GM19324 (cell line): Measurements from ENCODE around the gene DHRS4L2.
"Not testable (repeated sequence)": the region's sequence is repeated elsewhere in the genome, so short reads cannot be mapped to it uniquely, and the experiment has no call there.

Experiments used
- ATAC-seq: cut with Tn5 transposase; IDR thresholded peaks from one replicate; pipeline ENCODE4 v1.9.1; 2021; ENCODE audit warnings: mild to moderate bottlenecking, moderate library complexity; ENCODE audit not compliant: unreplicated experiment, low FRiP score

DHRS4L2 gene

DNA sequence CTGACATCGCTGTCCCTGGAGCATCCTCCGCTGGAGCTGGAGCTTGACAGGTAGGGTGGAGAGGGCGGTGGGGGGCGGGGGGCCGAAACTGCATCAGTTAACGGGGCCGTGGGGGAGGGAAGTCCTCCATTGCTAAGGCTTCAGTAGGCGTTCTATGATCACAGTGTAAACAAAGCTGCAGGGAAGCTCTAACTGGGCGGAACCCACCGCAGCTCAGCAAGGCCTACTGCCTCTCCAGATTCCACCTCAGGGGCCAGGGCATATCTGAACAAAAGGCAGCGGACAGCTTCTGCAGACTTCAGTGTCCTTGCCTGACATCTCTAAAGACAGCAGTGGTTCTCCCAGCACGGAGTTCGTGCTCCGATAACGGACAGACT is 18.5 kb upstream of the DHRS4L2 start:
- ATAC-seq: not testable (repeated sequence)

DNA sequence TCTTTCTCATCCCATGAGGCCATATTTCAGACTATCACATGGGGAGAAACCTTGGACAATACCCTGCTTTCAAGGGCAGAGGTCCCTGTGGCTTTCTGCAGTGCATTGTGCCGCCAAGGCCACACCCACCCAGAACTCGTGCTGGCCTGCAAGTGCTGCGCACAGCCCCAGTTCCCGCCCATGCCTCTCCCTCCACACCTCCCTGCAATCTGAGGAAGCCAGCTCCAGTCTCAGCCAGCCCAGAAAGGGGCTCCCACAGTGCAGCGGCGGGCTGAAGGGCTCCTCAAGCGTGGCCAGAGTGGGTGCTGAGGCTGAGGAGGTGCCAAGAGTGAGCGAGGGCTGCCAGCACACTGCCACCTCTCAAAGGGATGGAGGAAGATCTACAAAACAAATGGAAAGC is 15.6 kb upstream of the DHRS4L2 start:
- ATAC-seq: not testable (repeated sequence)

DNA sequence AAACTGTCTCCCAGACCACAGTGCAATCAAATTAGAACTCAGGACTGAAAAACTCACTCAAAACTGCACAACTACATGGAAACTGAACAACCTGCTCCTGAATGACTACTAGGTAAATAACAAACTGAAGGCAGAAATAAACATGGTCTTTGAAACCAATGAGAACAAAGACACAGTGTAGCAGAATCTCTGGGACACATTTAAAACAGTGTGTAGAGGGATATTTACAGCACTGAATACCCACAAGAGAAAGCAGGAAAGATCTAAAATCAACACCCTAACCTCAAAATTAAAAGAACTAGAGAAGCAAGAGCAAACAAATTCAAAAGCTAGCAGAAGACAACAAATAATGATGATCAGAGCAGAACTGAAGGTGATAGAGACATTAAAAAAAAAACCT is 14.7 kb upstream of the DHRS4L2 start:
- ATAC-seq: not testable (repeated sequence)

DNA sequence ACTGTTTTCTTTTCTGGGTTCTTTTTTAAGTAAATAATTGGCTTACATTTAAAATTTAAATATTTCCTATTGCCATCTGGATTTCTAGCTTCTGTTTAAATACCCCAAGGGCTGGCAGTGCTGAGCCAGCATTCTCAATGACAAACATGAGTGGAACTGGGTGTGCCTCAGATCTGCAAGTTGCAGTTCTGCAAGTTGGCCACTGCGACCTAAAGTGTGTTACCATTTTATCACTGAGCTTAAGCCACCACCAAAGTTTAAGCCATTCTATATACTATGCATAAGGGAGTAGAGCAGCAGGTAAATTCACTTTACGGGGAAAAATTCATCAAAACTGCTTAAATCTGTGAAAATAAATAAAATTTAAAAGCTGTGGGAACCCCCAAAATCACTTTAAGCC is 11.5 kb upstream of the DHRS4L2 start:
- not testable (repeated sequence) for ATAC-seq

DNA sequence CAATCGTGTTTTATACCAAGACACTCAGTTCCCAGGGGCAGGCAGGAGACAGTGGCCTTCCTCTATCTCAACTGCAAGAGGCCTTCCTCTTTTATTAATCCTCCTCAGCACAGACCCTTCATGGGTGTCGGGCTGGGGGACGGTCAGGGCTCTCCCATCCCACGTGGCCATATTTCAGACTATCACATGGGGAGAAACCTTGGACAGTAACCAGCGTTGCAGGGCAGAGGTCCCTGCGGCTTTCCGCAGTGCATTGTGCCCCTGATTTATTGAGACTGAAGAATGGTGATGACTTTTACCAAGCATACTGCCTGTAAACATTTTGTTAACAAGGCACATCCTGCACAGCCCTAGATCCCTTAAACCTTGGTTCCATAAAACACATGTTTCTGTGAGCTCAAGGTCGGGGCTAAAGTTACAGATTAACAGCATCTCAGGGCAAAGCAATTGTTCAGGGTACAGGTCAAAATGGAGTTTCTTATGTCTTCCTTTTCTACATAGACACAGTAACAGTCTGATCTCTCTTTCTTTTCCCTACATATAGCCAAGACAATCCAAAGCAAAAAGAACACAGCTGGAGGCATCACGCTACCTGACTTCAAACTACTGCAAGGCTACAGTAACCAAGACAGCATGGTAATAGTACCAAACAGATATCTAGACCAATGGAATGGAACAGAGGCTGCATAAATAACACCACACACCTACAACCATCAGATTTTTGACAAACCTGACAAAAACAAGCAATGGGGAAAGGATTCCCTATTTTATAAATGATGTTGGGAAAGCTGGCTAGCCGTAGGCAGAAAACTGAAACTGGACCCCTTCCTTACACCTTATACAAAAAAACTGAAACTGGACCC is 6.5 kb upstream of the DHRS4L2 start:
- ATAC-seq: not testable (repeated sequence)

DNA sequence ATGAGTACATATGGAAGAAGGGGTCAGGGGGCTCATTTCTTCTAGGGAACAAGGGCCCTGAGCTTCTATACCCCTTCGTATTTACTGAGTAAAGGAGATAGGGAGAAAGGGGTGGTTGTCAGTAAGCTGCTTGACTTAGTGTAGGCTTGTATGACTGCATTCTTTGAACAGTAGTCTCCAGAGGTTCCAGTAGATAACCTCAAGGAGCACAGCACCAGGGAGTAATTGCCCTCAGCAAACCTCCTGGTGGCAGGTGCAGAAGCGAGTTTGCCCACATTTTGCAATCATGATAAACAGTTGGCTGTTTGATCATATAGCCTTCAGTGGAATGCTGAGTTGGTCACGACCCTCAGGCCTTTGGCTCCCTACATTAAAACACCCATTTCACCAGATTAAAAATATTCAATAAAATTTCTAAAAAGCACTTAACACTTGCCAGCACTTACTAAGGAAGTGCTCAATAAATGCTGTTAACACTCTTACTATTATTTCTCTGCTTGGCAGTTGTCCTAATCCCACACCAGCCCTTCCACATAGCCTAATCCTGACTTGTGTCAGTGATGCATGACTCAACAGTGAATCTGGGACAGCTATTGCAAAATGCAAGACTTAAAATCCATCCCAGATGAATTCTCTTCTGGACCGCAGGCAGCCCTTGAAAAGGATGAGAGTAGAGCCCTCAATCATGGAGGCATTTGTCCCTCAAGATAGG is 3.7 kb upstream of the DHRS4L2 start:
- no peak for ATAC-seq

DNA sequence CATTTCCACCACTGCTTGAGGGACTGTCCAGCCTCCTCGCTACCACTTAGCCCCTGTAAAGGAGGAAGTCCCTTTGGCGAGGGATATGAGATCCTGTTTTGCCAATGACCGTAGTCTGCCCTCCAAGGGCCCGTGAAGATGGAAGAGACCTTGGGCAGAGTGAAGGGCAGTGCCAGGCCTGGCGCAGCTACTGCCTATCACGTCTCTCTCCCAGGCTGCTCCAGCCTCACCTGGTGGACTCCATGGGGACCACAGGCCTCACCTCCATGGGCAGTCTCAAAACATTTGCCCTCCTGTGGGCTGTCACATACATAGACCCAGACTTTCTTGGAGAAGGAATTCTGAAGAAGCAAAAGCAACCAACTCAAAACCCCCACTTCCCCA is 514 bp upstream of the DHRS4L2 start:
- peak; percentile 9 for ATAC-seq

DNA sequence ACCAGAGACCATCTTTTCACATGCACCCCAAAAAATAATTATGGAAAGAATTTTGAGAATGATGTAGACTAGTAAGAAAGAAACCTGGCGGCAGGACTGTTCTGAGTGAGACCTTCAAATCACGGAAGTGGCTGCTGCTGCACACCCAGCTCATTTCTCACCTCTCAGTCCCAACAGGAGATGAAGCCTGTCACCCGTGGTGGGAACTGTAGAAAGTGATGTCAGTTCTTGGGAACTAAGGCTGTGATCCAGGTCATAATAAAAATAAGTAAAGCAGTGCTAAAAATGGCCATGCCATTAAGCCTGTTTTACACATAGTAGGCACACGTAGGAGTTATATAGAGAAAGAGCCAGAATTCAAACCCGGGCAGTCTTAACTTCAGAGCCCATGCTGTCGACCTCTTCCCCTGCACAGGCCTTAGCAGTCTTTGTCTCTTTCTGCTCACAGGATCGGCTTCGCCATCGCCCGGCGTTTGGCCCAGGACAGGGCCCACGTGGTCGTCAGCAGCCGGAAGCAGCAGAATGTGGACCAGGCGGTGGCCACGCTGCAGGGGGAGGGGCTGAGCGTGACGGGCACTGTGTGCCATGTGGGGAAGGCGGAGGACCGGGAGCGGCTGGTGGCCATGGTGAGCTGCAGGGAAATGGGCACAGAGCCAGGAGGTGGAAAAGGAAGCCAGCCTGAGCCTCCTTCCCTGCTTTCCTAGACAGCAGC is 1.2 kb downstream of the DHRS4L2 start:
- ATAC-seq: not testable (repeated sequence)

DNA sequence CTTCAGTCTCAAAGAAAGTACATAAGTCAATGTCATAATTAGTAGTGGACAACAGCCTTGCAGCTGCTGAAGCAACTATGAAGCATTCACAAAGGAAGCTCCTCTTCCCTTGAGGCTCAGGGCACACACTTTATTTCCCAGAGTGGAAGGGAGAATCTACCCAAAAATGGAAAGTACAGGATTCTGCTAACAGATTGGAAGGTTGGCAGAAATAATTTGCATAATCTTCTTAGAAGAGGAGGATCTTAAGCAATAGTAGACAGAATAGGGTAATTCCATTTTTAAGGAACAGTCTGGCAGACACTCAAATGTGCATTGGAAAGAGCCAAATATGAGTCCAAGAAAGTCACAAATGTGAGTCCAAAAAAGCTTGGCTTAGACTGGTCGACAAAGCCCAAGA is 2.2 kb downstream of the DHRS4L2 start:
- ATAC-seq: not testable (repeated sequence)

DNA sequence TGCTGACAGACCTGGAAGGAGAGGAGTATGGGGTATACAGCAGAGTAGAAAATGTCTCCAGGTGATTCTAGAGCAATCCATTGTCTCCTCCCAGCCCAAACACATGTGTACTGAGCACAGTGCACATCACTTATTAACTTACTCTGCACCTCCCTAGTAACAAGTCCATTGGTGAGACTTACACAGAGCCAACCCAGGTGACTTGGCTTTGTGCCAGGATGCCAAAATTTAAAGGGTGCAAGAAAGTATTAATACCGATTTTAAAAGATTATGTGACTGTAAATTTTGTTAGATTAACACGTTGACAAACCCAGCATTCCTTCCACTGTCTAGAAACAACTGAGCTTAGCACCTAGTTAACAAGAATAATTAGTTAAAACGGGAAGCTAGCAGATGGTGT is 4.3 kb downstream of the DHRS4L2 start:
- not testable (repeated sequence) for ATAC-seq

DNA sequence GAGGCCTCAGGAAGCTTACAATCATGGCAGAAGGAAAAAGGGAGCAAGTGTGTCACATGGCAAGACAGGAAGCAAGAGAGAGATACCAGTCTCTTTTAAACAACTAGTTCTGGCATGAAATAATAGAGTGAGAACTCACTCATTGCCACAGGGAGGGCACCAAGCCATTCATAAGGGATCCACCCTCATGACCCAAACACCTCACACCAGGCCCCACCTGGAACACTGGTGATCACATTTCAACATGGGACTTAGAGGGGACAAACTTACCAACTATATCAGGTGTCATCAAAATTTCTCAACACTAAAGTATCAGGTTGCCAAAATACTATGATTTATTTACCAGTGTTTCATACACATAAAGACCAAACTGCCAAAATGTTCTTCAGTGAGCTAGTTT is 7.3 kb downstream of the DHRS4L2 start:
- not testable (repeated sequence) for ATAC-seq

DNA sequence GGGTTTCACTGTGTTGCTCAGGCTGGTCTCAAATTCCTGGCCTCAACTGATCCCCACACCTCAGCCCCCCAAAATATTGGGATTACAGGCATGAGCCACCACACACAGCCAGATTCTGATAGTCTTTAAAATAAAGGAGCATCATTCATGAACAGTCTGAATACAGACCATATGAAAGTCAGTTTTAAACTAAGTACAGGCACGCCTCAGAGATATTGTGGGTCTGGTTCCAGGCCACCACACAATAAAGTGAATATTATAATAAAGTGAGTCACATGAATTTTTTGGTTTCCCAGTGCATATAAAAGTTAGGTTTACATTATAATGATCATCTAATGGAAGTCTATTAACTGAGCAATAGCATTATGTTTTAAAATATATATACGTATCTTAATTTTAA is 8.1 kb downstream of the DHRS4L2 start:
- not testable (repeated sequence) for ATAC-seq

DNA sequence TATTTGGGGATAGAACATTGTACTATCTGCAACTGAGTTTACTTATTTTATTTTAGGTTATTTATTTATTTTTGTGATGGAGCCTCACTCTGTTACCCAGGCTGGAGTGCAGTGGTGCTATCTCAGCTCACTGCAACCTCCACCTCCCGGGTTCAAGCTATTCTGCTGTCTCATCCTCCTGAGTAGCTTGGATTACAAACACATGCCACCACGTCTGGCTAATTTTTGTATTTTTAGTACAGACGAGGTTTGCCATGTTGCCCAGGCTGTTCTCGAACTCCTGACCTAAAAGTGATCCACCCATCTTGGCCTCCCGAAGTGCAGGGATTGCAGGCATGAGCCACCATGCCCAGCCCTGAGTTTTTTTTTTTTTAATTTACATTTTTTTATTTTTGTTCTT is 10.9 kb downstream of the DHRS4L2 start:
- not testable (repeated sequence) for ATAC-seq

DNA sequence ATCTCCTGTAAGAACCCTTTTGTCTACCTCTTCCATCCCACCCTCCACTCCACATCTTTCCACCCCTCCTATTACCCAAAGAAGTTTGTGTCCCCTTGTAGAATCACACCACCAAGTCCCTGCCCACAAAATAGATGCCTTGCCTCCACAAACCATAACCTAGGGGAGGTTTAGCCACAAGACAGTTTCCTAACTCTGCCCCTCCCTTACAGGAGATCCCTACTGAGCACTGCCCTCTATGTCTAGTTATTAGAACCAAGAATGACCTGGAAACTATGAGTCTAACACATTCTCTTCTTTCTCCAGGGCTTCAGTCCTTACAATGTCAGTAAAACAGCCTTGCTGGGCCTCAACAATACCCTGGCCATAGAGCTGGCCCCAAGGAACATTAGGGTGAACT is 12.3 kb downstream of the DHRS4L2 start:
- not testable (repeated sequence) for ATAC-seq

DNA sequence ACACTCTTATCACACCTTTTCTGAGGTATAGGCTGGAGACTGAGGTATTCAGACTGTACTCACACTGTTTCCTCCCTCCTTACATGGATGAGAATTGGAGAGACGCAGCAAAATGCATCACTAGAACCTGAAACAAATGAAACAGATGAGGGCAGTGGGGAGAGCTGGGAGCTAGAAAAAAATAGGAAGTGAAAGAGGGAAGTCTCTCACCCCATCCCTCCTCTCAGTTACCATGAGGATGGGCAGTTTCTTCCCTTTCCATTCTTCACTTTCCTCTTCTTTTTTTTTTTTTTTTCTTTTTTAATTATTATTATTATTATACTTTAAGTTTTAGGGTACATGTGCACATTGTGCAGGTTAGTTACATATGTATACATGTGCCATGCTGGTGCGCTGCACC is 12.9 kb downstream of the DHRS4L2 start:
- ATAC-seq: not testable (repeated sequence)

DNA sequence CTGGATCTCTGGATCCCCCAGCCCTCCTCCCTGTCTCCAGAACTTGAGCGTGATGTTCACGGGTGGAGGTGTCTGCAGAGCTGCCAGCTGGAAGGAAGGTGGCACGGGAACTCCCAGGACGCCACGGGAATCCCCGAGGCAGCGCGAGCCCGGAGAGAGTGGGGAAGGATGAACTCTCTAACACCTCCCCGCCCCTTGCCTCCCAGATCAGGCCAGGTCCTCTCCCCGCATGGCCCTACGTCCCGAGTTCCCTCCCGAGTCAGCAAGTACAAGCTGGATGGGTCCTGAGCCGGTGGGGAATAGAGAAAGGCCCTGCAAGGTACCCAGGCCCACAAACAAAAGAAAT is 17.7 kb downstream of the DHRS4L2 start:
- ATAC-seq: not testable (repeated sequence)

DNA sequence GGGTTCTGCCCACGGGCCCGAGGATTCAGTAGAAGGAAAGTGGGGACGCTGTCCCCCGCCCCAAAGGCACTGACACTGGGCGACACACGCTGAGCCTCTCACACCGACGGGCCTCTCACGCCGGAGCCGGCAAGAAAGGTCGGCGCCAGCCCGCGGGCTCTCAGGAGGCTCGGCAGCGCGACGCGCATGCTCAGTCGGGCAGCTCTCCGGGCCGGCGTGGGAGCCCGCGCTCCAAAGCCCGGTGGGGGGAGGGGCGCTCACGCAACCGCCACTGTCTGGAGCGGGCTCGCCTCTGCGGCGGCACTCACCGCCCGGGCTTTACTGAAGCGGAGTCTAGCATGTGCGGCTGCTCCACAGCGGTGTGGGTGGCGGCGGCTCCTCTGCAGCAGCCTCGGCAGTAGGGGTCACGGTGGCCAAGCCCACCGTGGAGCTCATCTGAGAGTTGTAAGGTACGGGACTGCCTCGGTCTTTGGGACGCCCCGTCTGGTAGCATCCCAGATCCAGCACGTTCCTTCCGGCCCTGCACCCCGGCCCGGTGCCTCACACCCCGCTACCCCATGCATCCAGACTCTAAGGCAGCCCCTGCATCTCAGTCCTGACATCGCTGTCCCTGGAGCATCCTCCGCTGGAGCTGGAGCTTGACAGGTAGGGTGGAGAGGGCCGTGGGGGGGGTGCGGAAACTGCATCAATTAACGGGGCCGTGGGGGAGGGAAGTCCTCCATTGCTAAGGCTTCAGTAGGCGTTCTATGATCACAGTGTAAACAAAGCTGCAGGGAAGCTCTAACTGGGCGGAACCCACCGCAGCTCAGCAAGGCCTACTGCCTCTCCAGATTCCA is 18.3 kb downstream of the DHRS4L2 start:
- peak; percentile 86 for ATAC-seq

DNA sequence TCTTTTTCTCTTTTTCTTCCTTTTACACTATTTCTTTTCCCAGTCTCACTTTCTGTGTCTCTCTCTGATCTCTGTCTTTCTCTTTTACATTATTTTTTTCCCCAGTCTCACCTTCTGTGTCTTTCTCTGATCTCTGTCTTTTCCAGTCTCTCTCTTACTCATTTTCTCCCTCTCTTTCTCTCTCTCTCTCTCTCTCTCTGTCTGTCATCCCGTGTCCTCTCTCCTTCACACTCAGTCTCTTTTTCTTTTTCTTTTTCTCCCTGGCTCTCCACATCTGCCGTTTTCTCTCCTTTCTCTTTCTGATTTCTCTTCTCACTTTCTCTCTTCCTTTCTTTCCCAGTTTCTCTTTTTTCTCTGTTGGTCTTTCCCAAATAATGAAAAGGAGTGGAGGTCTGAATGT is 22.3 kb downstream of the DHRS4L2 start:
- no peak for ATAC-seq

DNA sequence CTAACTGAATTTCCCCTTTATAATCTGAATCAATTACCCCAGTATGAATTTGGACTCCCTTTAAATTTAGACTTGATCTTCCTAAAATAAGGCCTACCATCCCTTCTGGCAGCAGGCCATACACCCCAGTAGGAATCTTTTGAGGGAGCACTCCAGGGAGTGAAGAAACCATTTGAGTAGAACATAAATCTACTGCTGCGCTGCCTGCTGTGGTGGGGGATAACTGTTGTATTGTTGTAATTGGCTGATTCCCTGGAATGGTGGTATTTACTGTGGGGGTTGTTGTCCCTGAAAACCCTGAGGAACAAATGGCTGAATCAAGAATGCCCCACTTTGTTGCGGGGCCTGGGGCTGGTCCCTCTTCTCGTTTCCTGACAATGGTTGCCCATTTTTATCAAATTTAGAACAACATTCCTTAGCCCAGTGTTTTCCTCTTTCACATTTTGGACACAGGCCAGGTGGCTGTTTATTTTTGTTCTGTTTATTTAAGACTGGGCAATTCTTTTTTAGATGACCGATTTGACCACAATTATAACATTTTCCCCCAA is 24.1 kb downstream of the DHRS4L2 start:
- ATAC-seq: not testable (repeated sequence)
